Measurements from ENCODE around the gene TNFSF18.

The TNFSF18 gene

GRCh38 chr1:173038875-173039554 is 11.7 kb downstream of the TNFSF18 start:
- DNase-seq, result no peak

DNA sequence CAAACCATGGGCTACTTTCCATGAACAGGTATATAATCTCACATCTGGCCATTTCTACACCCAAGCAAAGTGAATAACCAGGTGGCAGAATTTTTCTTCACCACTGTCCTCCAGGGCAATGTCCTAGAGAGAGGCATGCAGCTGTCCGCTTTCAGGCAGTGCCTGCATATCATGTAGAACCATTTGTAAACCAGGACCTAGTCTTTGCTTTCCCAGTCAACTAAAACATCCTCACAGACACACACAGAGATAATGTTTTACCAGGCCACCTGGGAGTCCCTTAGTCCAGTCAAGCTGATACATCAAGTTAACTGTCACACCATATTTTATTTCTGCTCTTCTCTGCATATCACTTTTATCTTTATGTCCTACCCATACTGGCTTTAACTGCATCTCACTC is 26.2 kb downstream of the TNFSF18 start:
- DNase-seq, result no peak

- no peak for DNase-seq
Measured at GRCh38 chr1:173023343-173023742, 27.4 kb downstream of the TNFSF18 start.

GRCh38 chr1:173020138-173020750 is 30.5 kb downstream of the TNFSF18 start:
- DNase-seq, result no peak

DNA sequence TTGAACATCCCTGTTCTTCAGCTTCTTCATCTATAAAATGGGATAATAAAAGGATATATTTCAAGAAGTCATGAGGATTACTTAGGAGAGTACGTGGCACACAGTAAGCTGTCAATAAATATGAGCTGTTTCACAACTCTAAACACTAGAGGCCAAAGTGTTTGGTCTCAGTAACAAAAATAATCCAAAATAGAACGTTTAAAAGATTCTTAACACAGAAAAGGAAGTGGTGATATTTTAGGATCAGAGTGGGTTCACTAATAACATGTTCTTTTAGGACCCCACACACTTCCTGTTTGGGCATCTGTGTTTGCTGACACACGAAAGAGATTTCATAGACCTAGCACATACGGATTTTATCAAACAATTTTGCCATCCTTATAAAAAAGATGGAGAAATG is 32.9 kb downstream of the TNFSF18 start:
- no peak for DNase-seq

GRCh38 chr1:173016419-173016818 is 34.3 kb downstream of the TNFSF18 start:
- DNase-seq, result no peak

DNA sequence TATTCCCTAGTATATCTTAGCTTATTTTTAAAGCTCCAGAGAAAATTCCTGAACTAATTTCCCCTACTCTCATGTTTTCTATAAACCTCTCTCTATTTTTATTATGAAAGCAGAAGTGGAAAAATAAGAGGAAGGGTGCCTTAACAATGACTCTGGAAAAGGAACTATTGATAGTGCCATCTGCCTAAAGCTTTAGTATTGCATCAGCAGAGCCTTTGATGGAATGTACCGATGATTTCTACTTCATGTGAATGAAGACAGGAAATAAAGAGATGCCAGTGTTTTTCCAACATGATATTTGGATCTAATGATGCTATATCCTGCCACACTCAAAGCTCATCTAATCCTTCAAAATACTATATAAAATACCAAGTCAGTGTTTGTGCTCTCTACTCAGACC is 35.1 kb downstream of the TNFSF18 start:
- no peak for DNase-seq

- DNase-seq, result no peak
Measured at GRCh38 chr1:173014160-173014559, 36.6 kb downstream of the TNFSF18 start.

DNA sequence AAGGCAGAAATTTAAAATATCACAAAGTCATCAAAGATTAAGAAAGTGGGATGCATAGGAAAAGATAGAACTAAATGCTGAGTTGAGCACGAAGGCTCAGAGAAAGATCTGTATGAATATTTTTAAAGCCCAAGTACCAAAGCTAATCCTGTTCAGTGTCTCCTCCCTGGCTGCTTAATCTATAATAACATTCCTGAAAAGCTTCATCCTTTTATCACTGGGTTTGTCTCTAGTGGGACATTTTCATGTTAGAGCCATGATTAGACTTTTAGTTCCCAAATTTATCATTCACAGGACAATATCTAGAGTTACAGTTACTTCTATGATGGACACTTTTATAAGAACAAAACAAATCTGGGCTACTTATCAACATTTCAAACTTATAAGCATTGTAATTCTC is 38.6 kb downstream of the TNFSF18 start:
- DNase-seq, result no peak

DNA sequence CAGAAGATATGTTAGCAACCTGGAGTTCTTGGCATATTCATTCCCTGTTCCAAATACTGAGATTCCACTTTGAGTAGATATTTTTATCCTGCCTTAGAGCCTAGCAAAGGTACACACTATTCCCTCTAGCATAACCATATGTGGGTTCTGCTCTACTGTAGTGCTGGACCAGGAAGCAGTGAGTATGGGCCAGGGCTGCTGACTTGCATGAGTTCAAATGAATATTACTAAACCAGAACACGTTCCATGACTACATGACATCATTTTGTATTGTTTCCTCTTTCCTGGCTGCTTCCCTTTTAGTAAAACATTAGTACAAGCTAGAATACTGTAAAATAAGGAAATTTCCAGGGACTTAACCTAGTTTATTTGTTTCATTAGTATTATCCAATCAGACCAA is 41.1 kb downstream of the TNFSF18 start:
- no peak for DNase-seq

DNA sequence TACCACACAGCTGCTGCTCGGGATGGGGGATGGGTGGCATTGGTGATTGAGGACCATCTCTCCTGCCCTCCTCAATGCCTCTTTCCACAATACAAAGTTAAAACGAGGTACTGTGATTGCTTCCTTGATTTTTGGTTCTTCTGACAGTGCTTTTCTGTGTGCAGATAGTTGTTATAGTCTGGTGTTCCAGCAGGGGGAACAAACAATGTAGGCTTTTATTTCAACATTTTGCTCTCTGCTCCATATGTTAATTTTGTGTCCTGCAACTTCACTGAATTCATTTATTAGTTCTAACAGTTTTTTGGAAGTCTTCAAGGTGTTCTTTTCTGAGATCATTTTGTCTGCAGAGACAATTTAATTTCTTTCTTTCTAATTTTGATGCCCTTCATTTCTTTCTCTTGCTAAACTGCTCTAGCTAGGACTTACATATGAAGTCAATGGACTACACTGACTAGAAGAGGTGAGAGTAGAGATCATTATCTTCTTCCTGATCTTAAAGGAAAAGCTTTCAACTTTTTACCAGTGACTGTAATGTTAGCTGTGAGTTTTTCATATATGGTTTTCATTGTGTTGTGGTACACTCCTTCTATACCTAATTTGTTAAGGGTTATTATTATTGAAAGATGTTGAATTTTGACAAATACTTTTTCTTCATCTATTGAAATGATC is 45.4 kb downstream of the TNFSF18 start:
- no peak for DNase-seq

DNA sequence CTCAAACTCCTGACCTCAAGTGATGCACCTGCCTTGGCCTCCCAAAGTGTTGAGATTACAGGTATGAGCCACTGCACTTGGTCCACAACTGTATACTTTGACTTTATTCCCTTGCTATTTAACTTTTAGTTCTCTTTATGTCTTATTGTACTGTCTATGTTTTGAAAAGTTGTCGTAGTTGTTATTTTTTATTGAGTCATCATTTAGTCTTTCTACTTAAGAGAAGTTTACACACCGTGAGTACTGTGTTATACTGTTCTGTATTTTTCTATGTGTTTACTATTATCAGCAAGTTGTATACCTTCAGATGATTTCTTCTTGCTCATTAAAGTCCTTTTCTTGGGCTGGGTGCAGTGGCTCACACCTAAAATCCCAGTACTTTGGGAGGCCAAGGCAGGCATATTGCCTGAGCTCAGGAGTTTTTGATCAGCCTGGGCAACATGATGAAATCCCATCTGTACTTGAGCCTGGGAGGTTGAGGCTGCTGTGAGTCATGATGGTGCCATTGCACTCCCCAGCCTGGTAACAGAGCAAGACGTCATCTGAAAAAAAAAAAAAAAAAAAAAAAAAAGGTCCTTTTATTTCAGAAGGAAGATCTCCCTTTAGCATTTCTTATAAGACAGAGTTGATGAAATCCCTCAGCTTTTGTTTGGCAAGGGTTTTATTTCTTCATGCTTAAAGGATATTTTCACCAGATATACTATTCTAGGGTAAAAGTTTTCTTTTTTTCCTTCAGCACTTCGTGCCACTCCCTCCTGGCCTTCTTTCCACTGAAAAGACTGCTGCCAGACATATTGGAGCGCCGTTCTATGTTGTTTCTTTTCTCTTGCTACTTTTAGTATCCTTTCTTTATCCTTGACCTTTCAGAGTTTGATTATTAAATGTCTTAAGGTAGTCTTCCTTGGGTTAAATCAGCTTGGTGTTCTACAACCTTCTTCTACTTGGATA is 47.6 kb downstream of the TNFSF18 start:
- DNase-seq, result no peak

- no peak for DNase-seq
Measured at GRCh38 chr1:172999349-172999748, 51.4 kb downstream of the TNFSF18 start.

GRCh38 chr1:172997941-172998361 is 52.8 kb downstream of the TNFSF18 start:
- DNase-seq, result no peak

DNA sequence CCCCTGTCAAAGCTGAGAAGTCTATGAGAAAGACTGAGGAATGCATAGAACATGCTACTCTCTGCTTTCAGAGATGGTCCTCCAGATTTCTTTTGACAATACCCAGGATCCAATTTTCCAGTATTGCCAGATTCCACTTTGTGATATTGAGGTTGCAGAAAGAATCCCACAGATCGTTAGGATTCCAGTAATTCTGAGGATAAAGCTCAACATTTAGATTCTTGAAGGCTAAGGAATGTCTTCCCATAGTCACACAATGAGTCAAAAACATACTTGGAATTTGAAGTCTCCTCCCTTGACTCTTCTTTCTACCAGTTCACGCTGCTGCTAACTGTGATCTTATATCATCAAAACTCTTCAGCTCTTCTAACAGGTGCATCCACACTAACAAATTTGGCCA is 57.1 kb downstream of the TNFSF18 start:
- DNase-seq, result no peak

DNA sequence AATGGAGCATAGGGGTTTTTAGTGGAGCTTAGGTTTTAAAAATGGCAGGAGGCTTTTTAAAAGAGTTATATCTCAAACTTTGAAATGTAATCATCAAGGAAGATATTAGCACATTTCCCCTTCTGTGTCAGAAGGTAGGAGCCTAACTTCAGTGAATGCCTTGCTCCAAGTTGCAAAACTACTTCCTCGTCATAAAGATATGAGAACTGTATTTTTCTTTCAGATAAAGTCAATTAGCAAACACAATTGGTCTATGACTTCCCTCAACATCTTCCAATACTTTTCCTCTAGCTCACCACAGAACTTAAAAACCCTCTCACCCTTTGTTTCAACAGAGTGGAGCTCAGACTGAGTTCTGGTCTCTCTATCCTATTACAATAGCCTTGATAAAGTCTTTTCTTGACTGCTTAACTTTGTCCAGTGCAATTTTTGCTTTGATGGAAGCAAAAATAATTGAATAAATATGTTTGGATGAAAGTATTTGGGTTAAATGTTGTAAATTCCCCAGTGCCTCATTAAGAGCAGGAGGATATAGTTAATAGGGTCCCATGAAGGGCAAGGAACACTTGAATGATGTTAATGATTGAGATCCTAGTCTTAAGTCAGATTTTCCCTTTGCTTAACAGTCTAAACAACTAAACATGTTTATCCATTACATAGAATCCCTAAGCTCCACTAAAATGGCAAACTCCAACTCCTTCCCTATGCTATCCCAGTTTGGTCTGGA is 58.9 kb downstream of the TNFSF18 start:
- no peak for DNase-seq

DNA sequence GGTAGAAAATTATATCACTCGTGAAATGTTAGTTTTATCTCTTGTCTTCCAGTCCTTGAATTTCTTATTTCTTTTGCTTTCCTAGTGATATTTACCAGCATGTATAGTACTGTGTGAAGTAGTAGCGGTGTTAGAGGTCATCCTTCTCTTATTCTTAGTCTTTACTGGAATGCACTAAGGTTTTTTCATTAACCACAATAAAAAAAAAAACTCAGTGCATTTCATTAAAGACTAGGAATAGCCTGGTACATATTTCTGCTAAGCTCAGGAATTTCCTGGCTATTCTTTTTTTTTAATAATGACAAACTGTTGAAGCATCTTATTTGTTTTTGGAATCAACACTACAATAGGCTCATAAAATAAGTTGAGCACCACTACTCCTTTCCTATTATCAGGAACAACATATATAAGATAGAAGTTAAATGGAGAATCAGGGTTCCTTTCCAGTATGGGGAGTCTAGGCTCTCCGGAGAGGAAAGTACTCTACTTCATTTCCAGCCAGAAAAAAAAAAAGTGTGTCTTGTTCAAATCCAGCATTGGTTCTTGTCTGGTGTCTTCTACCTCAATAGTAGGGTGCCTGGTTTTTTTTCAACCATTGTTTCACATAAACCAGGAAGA is 60.0 kb downstream of the TNFSF18 start:
- no peak for DNase-seq
